Left lung (tissue), 10 donors: ENCODE results near the gene SRI. TPM values are rescaled to one million over a fixed set of nuclear protein-coding genes. Genes with fewer than 3 reads are reported as not detected.
"Not testable (repeated sequence)": the region's sequence is repeated elsewhere in the genome, so short reads cannot be mapped to it uniquely, and the experiment has no call there.

Experiments
- ATAC-seq: fragments of 200-7000 bp; cut with Tn5 transposase; one replicate; pipeline ENCODE4 v1.9.1; 2020; ENCODE audit warnings: moderate library complexity
- DNase-seq, 4 donors: peaks; one replicate each; pipeline ENCODE4 v3.0.0-alpha.2; 2013 to 2020
- H3K27ac ChIP-seq, 2 donors: fragments of 200-600 bp; sonication (generic) in 1 of 2; one replicate each; pipeline versions ENCODE4 v1.5.0 to v1.8.0; 2020 to 2021
- H3K27me3 ChIP-seq, 2 donors: fragments of 200-600 bp; sonication (generic) in 1 of 2; one replicate each; pipeline versions ENCODE4 v1.5.0 to v1.8.0; 2020 to 2021
- H3K36me3 ChIP-seq, 2 donors: fragments of 200-600 bp; sonication (generic) in 1 of 2; one replicate each; pipeline versions ENCODE4 v1.5.0 to v1.8.0; 2020 to 2021
- H3K4me1 ChIP-seq, 2 donors: fragments of 200-600 bp; one replicate each; pipeline ENCODE4 v1.8.0; 2021
- H3K4me3 ChIP-seq, 2 donors: fragments of 200-600 bp; sonication (generic) in 1 of 2; one replicate each; pipeline versions ENCODE4 v1.5.0 to v1.8.0; 2020 to 2021; ENCODE audit warnings: mild to moderate bottlenecking in 1 of 2
- H3K9me3 ChIP-seq, 2 donors: fragments of 200-600 bp; sonication (generic) in 1 of 2; one replicate each; pipeline versions ENCODE4 v1.5.0 to v1.8.0; 2020 to 2021
- CTCF ChIP-seq, 2 donors: fragments of 200-600 bp; sonication (generic) in 1 of 2; IDR thresholded peaks; one replicate each; pipeline versions ENCODE4 v1.5.0 to v1.8.0; 2021; ENCODE audit warnings: antibody characterized with exemption in 2 of 2
- intact Hi-C, 2 donors: fragments of 100-400 bp; cut with DNase I; formaldehyde crosslinking; loops; one replicate each; pipeline versions ENCODE4 v1.11.2 to v1.14.2; 2022
- polyA plus RNA-seq, 6 donors: library from polyadenylated mRNA; unstranded; fragments of 120-200 nt; gene quantifications; one replicate each; pipeline ENCODE4 v1.2.1, GENCODE V29; 2013; ENCODE audit not compliant: insufficient read length in 6 of 6
- total RNA-seq, 2 donors: library from RNA; stranded (reverse); fragmentation: NEBNext Ultra II Directional; extraction: Animal tissue kit (Norgen Biotek cat#: 25700); gene quantifications; one replicate each; pipeline ENCODE4 v1.2.1, GENCODE V29; 2021
- donor health status: DM: no; HTN: yes; CAD: no.
- donor health status: DM: no; HTN: no; CAD: no.

SRI gene
- total and polyA plus RNA-seq, 8 donors = 121 to 189 (median 163) TPM

- no peak for ATAC-seq
- Histone ChIP-seq H3K9me3 (no peaks in the 10 kb centered on the region), H3K36me3 (no peaks in the 10 kb centered on the region), H3K4me3 (no peak overlapping the region), H3K4me1 (peaks cover 0 to 18% of the 10 kb centered on the region in 2 donors), H3K27ac (peak overlapping the region in 1 of 2 donors; percentile 43), H3K27me3 (no peaks in the 10 kb centered on the region)
- intact Hi-C loops = no loop called here
- no peak for TF ChIP-seq CTCF (IDR thresholded peaks at IDR 0.05)
- no peak for DNase-seq
Measured at GRCh38 chr7:88268051-88268450, 48.2 kb upstream of the SRI start.

- Histone ChIP-seq H3K27ac (peak overlapping the region in 1 of 2 donors; percentile 43), H3K4me3 (no peak overlapping the region), H3K27me3 (no peaks in the 10 kb centered on the region), H3K36me3 (no peaks in the 10 kb centered on the region), H3K4me1 (peaks cover 0 to 18% of the 10 kb centered on the region in 2 donors), H3K9me3 (no peaks in the 10 kb centered on the region)
- DNase-seq (no peak), ATAC-seq (no peak)
- intact Hi-C loops = no loop called here
- TF ChIP-seq CTCF (IDR thresholded peaks at IDR 0.05) = no peak
Measured at GRCh38 chr7:88267421-88267820, 47.6 kb upstream of the SRI start.

- DNase-seq, ATAC-seq, H3K9me3 ChIP-seq, H3K27ac ChIP-seq, H3K4me3 ChIP-seq, H3K36me3 ChIP-seq, H3K27me3 ChIP-seq, intact Hi-C loops: not testable (repeated sequence)
- H3K4me1 ChIP-seq = peaks cover 0 to 18% of the 10 kb centered on the region in 2 donors
Measured at GRCh38 chr7:88264987-88265386, 45.1 kb upstream of the SRI start.

GRCh38 chr7:88262562-88262961 lies 42.7 kb upstream of the SRI start:
- DNase-seq (no peak), ATAC-seq (no peak)
- H3K4me1 ChIP-seq = peaks cover 0 to 7% of the 10 kb centered on the region in 2 donors
- no peak overlapping the region for H3K4me3 ChIP-seq
- H3K36me3 ChIP-seq = no peaks in the 10 kb centered on the region
- intact Hi-C loops = no loop called here
- H3K27ac ChIP-seq = no peak overlapping the region
- no peak for TF ChIP-seq CTCF (IDR thresholded peaks at IDR 0.05)
- no peaks in the 10 kb centered on the region for H3K27me3 ChIP-seq
- H3K9me3 ChIP-seq = no peaks in the 10 kb centered on the region

- no peak overlapping the region for H3K4me3 ChIP-seq
- ATAC-seq (no peak), DNase-seq (no peak)
- TF ChIP-seq CTCF (IDR thresholded peaks at IDR 0.05) = no peak
- no peaks in the 10 kb centered on the region for H3K36me3 ChIP-seq
- H3K4me1 ChIP-seq = peaks cover 0 to 13% of the 10 kb centered on the region in 2 donors
- no peak overlapping the region for H3K27ac ChIP-seq
- no peaks in the 10 kb centered on the region for H3K9me3 ChIP-seq
- H3K27me3 ChIP-seq = no peaks in the 10 kb centered on the region
- intact Hi-C loops = no loop called here
Measured at GRCh38 chr7:88260719-88261118, 40.9 kb upstream of the SRI start.

GRCh38 chr7:88259656-88260380 lies 40.0 kb upstream of the SRI start:
- no peak for TF ChIP-seq CTCF (IDR thresholded peaks at IDR 0.05)
- no peak for DNase-seq
- intact Hi-C loops = no loop called here

GRCh38 chr7:88258296-88258695 lies 38.5 kb upstream of the SRI start:
- H3K36me3 ChIP-seq, H3K27me3 ChIP-seq, H3K27ac ChIP-seq, H3K4me1 ChIP-seq, ATAC-seq, DNase-seq, intact Hi-C loops, H3K4me3 ChIP-seq: not testable (repeated sequence)
- H3K9me3 ChIP-seq = peaks cover 0 to 16% of the 10 kb centered on the region in 2 donors

More at GRCh38 chr7:88259656-88260380, 40.0 kb upstream of the SRI start:
- Histone ChIP-seq H3K4me3 (no peak overlapping the region), H3K27me3 (no peaks in the 10 kb centered on the region), H3K4me1 (peaks cover 0 to 10% of the 10 kb centered on the region in 2 donors), H3K36me3 (no peaks in the 10 kb centered on the region), H3K27ac (no peak overlapping the region), H3K9me3 (peaks cover 0 to 2% of the 10 kb centered on the region in 2 donors)
- ATAC-seq = peak; percentile 66
